Stimulated activated naive CD8-positive, alpha-beta T cell treated with anti-CD3 and anti-CD28 coated beads, Interleukin-15, Interleukin-2, amounts not matched to agents 100 ng/mL and 50 ng/mL, for 24 hours (primary cell): ENCODE measurements around the gene GOLGA6L10.
"Not testable (repeated sequence)": the region's sequence is repeated elsewhere in the genome, so short reads cannot be mapped to it uniquely, and the experiment has no call there.

Source experiments
- H3K27ac Mint-ChIP-seq: one replicate; pipeline ENCODE4 v1.8.0; 2021; ENCODE audit warnings: mild to moderate bottlenecking, mixed read lengths
- H3K27me3 Mint-ChIP-seq: one replicate; pipeline ENCODE4 v1.8.0; 2021; ENCODE audit warnings: mixed read lengths
- H3K36me3 Mint-ChIP-seq: one replicate; pipeline ENCODE4 v1.8.0; 2021; ENCODE audit warnings: low read depth, mixed read lengths
- H3K4me1 Mint-ChIP-seq: one replicate; pipeline ENCODE4 v1.8.0; 2021; ENCODE audit warnings: low read depth, mixed read lengths
- H3K4me3 Mint-ChIP-seq: one replicate; pipeline ENCODE4 v1.8.0; 2021; ENCODE audit warnings: mild to moderate bottlenecking, mixed read lengths
- H3K9me3 Mint-ChIP-seq: one replicate; pipeline ENCODE4 v1.8.0; 2021; ENCODE audit warnings: mixed read lengths

GOLGA6L10 gene

GRCh38 chr15:82332711-82333602 is 16.3 kb downstream of the GOLGA6L10 start:
- H3K9me3 Mint-ChIP-seq: not testable (repeated sequence)

DNA sequence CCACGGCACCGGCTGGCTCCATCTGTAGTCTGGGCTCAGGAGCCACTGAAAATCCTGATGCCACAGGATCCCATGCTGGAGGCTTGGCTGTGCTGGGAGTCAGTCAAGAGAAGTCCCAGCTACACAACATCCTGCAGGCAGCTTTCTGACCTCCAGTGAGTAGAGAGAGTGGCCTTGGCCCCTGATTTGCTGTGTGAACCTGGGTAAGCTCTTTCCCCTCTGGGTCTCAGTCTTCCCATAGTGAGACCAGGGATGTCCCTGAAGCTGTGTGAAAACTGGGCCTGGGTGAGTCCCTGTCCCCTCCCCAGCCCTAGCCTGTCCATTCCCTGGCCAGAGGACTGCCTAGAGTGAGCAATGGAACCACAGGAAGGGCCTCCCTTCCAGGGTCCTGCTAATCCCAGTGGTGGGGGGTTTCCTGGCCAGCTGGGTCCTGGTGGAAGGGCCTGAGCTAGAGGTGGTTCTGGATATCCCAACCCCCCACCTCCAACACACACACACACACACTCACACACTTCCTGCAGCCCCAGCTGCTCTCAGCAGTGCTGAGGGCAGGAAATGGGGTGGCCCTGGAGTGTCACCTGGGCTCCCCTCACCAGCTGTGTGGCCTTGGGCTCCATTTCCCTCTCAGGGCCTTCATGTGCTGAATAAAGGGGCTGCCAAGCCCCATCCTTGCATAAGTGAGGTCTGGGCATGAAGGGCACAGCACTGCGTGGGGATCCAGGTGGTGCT is 17.5 kb downstream of the GOLGA6L10 start:
- H3K4me3 Mint-ChIP-seq, H3K4me1 Mint-ChIP-seq, H3K27ac Mint-ChIP-seq, H3K9me3 Mint-ChIP-seq, H3K27me3 Mint-ChIP-seq, H3K36me3 Mint-ChIP-seq: not testable (repeated sequence)

More at GRCh38 chr15:82332711-82333602, 16.3 kb downstream of the GOLGA6L10 start:
- not testable (repeated sequence) for H3K4me3 Mint-ChIP-seq, H3K4me1 Mint-ChIP-seq, H3K27ac Mint-ChIP-seq, H3K27me3 Mint-ChIP-seq, H3K36me3 Mint-ChIP-seq

GRCh38 chr15:82330921-82331320 is 18.4 kb downstream of the GOLGA6L10 start:
- not testable (repeated sequence) for H3K27ac Mint-ChIP-seq, H3K9me3 Mint-ChIP-seq, H3K27me3 Mint-ChIP-seq, H3K4me1 Mint-ChIP-seq, H3K36me3 Mint-ChIP-seq, H3K4me3 Mint-ChIP-seq

DNA sequence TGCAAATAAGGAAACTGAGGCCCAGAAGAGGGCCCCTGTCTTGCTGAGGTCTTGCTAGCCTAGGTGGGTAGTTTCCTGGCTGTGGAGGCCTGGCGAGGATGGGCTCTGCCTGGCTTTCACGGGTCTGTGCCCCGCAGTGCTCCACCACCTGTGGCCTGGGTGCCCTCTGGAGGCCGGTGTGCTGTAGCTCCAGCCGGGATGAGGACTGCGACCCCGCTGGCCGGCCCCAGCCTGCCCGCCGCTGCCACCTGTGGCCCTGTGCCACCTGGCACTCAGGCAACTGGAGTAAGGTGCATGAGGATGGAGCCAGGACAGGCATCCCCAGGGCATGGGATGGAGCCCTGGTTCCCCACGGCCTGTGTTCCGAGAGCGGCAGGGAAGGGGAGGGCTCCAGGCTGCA is 20.2 kb downstream of the GOLGA6L10 start:
- not testable (repeated sequence) for H3K4me3 Mint-ChIP-seq, H3K4me1 Mint-ChIP-seq, H3K9me3 Mint-ChIP-seq, H3K27me3 Mint-ChIP-seq, H3K36me3 Mint-ChIP-seq, H3K27ac Mint-ChIP-seq

DNA sequence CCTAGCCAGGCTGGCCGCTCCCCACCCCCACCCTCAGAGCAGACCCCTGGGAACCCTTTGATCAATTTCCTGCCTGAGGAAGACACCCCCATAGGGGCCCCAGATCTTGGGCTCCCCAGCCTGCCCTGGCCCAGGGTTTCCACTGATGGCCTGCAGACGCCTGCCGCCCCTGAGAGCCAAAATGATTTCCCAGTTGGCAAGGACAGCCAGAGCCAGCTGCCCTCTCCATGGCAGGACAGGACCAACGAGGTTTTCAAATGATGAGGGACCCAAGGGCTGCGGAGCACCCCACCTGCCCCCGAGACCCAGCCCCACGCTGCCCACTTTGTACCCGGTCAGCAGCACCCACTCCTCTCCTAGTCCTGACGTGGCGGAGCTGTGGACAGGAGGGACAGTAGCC is 21.9 kb downstream of the GOLGA6L10 start:
- not testable (repeated sequence) for H3K9me3 Mint-ChIP-seq, H3K36me3 Mint-ChIP-seq, H3K27me3 Mint-ChIP-seq, H3K27ac Mint-ChIP-seq, H3K4me1 Mint-ChIP-seq, H3K4me3 Mint-ChIP-seq

GRCh38 chr15:82326896-82327295 is 22.4 kb downstream of the GOLGA6L10 start:
- not testable (repeated sequence) for H3K27ac Mint-ChIP-seq, H3K9me3 Mint-ChIP-seq, H3K4me1 Mint-ChIP-seq, H3K36me3 Mint-ChIP-seq, H3K4me3 Mint-ChIP-seq, H3K27me3 Mint-ChIP-seq

- not testable (repeated sequence) for H3K9me3 Mint-ChIP-seq, H3K27ac Mint-ChIP-seq, H3K4me1 Mint-ChIP-seq, H3K36me3 Mint-ChIP-seq, H3K27me3 Mint-ChIP-seq, H3K4me3 Mint-ChIP-seq
Observed at GRCh38 chr15:82325646-82326045, 23.6 kb downstream of the GOLGA6L10 start.

- not testable (repeated sequence) for H3K4me3 Mint-ChIP-seq, H3K4me1 Mint-ChIP-seq, H3K27me3 Mint-ChIP-seq, H3K36me3 Mint-ChIP-seq, H3K27ac Mint-ChIP-seq, H3K9me3 Mint-ChIP-seq
Observed at GRCh38 chr15:82324831-82325230, 24.4 kb downstream of the GOLGA6L10 start.

- H3K4me1 Mint-ChIP-seq, H3K27me3 Mint-ChIP-seq, H3K9me3 Mint-ChIP-seq, H3K4me3 Mint-ChIP-seq, H3K36me3 Mint-ChIP-seq, H3K27ac Mint-ChIP-seq: not testable (repeated sequence)
Observed at GRCh38 chr15:82322488-82322887, 26.8 kb downstream of the GOLGA6L10 start.

DNA sequence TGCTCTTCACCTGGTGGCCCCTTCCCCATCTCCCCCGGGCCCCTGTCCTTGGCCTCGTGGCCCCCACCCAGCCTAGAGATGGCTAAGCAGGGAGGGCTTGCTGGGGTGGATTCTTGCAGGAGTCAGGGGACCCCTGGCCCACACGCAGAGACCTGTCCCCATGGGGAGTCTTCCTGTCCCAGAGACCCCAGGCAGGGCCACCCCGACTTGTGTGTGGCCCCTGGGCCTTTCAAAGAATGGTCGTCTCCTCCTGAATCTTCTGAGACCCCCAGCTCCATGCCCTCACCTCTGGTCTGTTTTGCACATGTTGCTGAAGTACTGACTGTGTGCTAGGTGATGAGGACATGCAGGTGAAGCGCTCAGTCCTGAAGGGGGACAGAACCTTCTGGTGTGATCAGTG is 28.4 kb downstream of the GOLGA6L10 start:
- H3K4me3 Mint-ChIP-seq, H3K27ac Mint-ChIP-seq, H3K4me1 Mint-ChIP-seq, H3K27me3 Mint-ChIP-seq, H3K36me3 Mint-ChIP-seq, H3K9me3 Mint-ChIP-seq: not testable (repeated sequence)

- not testable (repeated sequence) for H3K36me3 Mint-ChIP-seq
Observed at GRCh38 chr15:82319522-82320278, 29.6 kb downstream of the GOLGA6L10 start.

DNA sequence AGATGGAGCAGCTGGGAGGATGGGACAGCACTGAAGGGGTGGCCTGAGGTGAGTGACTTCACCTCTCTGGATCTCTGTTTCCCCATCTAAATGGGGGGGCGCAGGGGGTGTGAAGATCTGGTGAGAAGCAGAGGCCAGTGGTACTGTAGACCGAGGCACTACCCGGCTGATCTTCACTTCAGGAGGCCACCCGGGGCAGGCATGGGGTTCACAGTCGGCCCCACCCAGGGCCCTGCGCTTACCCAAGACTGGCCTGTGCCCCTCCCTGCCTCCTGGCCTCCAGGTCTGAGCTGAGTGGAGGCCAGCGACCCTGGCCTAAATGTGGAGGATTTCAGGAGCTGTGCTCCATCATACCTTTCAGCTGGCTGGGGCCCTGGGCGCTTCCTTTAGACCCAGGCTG is 31.0 kb downstream of the GOLGA6L10 start:
- not testable (repeated sequence) for H3K27ac Mint-ChIP-seq, H3K9me3 Mint-ChIP-seq

More at GRCh38 chr15:82319522-82320278, 29.6 kb downstream of the GOLGA6L10 start:
- H3K27ac Mint-ChIP-seq, H3K27me3 Mint-ChIP-seq, H3K4me3 Mint-ChIP-seq, H3K9me3 Mint-ChIP-seq, H3K4me1 Mint-ChIP-seq: not testable (repeated sequence)

DNA sequence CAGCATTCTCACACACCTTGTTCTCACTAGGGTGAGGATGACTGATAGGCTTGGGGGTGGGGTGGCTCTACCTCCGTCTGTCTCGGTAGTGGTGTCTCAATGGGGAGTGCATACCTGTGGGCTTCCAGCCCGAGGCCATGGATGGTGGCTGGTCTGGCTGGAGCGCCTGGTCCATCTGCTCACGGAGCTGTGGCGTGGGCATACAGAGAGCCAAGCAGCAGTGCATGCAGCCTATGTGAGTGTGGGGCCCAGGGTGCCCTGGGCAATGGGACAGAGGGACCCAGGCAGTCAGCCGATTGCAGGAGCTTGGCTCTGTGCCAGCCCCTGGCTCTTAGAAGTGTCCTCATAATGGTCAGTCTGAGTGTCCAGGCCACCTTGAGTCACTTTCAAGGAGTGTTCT is 31.8 kb downstream of the GOLGA6L10 start:
- H3K36me3 Mint-ChIP-seq: not testable (repeated sequence)

More for the DNA sequence above, 31.0 kb downstream of the GOLGA6L10 start:
- not testable (repeated sequence) for H3K4me1 Mint-ChIP-seq, H3K4me3 Mint-ChIP-seq, H3K36me3 Mint-ChIP-seq, H3K27me3 Mint-ChIP-seq

GRCh38 chr15:82317091-82317489 is 32.2 kb downstream of the GOLGA6L10 start:
- H3K27me3 Mint-ChIP-seq: no peaks in the 10 kb centered on the region
- no peak overlapping the region for H3K4me3 Mint-ChIP-seq
- H3K27ac Mint-ChIP-seq: no peak overlapping the region
- no peaks in the 10 kb centered on the region for H3K36me3 Mint-ChIP-seq
- no peaks in the 10 kb centered on the region for H3K4me1 Mint-ChIP-seq
- H3K9me3 Mint-ChIP-seq: no peaks in the 10 kb centered on the region

More for the DNA sequence above, 31.8 kb downstream of the GOLGA6L10 start:
- H3K27ac Mint-ChIP-seq, H3K9me3 Mint-ChIP-seq, H3K4me3 Mint-ChIP-seq, H3K4me1 Mint-ChIP-seq, H3K27me3 Mint-ChIP-seq: not testable (repeated sequence)
